Measurements from ENCODE around the gene P3H1.
"Not testable (repeated sequence)": the region's sequence is repeated elsewhere in the genome, so short reads cannot be mapped to it uniquely, and the experiment has no call there.

The P3H1 gene

GRCh38 chr1:42768172-42768571 lies 1.3 kb upstream of the P3H1 start:
- DNase-seq: peak; percentile 44

- peak; percentile 60 for DNase-seq
Observed at GRCh38 chr1:42767510-42768000, 727 bp upstream of the P3H1 start.

GRCh38 chr1:42765832-42766740 lies 742 bp downstream of the P3H1 start:
- peak; percentile 72 for DNase-seq

GRCh38 chr1:42765269-42765668 lies 1.6 kb downstream of the P3H1 start:
- no peak for DNase-seq

- DNase-seq: no peak
Observed at GRCh38 chr1:42762269-42762668, 4.6 kb downstream of the P3H1 start.

GRCh38 chr1:42761567-42761966 lies 5.3 kb downstream of the P3H1 start:
- DNase-seq: no peak

- DNase-seq: peak; percentile 34
Observed at GRCh38 chr1:42759114-42759513, 7.7 kb downstream of the P3H1 start.

GRCh38 chr1:42758641-42759040 lies 8.2 kb downstream of the P3H1 start:
- no peak for DNase-seq

- DNase-seq: no peak
Observed at GRCh38 chr1:42757892-42758275, 8.9 kb downstream of the P3H1 start.

GRCh38 chr1:42756956-42757891 lies 9.6 kb downstream of the P3H1 start:
- peak; percentile 91 for DNase-seq

GRCh38 chr1:42753070-42753469 lies 13.8 kb downstream of the P3H1 start:
- DNase-seq: no peak

- no peak for DNase-seq
Observed at GRCh38 chr1:42752284-42752683, 14.5 kb downstream of the P3H1 start.

GRCh38 chr1:42751511-42752070 lies 15.2 kb downstream of the P3H1 start:
- DNase-seq: not testable (repeated sequence)

- no peak for DNase-seq
Observed at GRCh38 chr1:42750041-42750440, 16.8 kb downstream of the P3H1 start.

- DNase-seq: no peak
Observed at GRCh38 chr1:42748461-42749410, 18.1 kb downstream of the P3H1 start.

GRCh38 chr1:42748021-42748420 lies 18.8 kb downstream of the P3H1 start:
- DNase-seq: no peak

GRCh38 chr1:42747125-42747524 lies 19.7 kb downstream of the P3H1 start:
- peak; percentile 67 for DNase-seq

GRCh38 chr1:42746436-42747105 lies 20.3 kb downstream of the P3H1 start:
- DNase-seq: no peak

GRCh38 chr1:42745851-42746250 lies 21.0 kb downstream of the P3H1 start:
- DNase-seq: no peak

GRCh38 chr1:42744148-42744413 lies 22.7 kb downstream of the P3H1 start:
- DNase-seq: no peak

- no peak for DNase-seq
Observed at GRCh38 chr1:42743317-42744147, 23.3 kb downstream of the P3H1 start.

All from hematopoietic multipotent progenitor cell treated with erythropoietin and hydrocortisone succinate and interleukin-3 and kit ligand, for 6 days (in vitro differentiated cells).